Measurements from ENCODE around the gene ARL2BP. TPM values are rescaled to one million over a fixed set of nuclear protein-coding genes. Genes with fewer than 3 reads are reported as not detected.

ARL2BP gene
- total and polyA plus RNA-seq, 2 of the 13 experiments (the other 11 are each of a cell fraction or from before 2014, with no cell fraction given), result 64.3 to 67.6 TPM

- TF ChIP-seq, protein P1, sequence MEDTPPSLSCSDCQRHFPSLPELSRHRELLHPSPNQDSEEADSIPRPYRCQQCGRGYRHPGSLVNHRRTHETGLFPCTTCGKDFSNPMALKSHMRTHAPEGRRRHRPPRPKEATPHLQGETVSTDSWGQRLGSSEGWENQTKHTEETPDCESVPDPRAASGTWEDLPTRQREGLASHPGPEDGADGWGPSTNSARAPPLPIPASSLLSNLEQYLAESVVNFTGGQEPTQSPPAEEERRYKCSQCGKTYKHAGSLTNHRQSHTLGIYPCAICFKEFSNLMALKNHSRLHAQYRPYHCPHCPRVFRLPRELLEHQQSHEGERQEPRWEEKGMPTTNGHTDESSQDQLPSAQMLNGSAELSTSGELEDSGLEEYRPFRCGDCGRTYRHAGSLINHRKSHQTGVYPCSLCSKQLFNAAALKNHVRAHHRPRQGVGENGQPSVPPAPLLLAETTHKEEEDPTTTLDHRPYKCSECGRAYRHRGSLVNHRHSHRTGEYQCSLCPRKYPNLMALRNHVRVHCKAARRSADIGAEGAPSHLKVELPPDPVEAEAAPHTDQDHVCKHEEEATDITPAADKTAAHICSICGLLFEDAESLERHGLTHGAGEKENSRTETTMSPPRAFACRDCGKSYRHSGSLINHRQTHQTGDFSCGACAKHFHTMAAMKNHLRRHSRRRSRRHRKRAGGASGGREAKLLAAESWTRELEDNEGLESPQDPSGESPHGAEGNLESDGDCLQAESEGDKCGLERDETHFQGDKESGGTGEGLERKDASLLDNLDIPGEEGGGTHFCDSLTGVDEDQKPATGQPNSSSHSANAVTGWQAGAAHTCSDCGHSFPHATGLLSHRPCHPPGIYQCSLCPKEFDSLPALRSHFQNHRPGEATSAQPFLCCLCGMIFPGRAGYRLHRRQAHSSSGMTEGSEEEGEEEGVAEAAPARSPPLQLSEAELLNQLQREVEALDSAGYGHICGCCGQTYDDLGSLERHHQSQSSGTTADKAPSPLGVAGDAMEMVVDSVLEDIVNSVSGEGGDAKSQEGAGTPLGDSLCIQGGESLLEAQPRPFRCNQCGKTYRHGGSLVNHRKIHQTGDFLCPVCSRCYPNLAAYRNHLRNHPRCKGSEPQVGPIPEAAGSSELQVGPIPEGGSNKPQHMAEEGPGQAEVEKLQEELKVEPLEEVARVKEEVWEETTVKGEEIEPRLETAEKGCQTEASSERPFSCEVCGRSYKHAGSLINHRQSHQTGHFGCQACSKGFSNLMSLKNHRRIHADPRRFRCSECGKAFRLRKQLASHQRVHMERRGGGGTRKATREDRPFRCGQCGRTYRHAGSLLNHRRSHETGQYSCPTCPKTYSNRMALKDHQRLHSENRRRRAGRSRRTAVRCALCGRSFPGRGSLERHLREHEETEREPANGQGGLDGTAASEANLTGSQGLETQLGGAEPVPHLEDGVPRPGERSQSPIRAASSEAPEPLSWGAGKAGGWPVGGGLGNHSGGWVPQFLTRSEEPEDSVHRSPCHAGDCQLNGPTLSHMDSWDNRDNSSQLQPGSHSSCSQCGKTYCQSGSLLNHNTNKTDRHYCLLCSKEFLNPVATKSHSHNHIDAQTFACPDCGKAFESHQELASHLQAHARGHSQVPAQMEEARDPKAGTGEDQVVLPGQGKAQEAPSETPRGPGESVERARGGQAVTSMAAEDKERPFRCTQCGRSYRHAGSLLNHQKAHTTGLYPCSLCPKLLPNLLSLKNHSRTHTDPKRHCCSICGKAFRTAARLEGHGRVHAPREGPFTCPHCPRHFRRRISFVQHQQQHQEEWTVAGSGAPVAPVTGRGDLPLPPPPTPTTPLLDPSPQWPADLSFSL (CRISPR knock-in tag; IDR thresholded peaks at IDR 0.05), result peak; percentile 11; the same call in 1 of the 2 replicates
- TF ChIP-seq SAP130 (CRISPR knock-in tag; IDR thresholded peaks at IDR 0.05; ENCODE audit: low read depth), result peak; percentile 65
- no peak; the same call in 1 of the 2 replicates for TF ChIP-seq ARID2 (CRISPR knock-in tag; IDR thresholded peaks at IDR 0.05; ENCODE audit: borderline replicate concordance)
- no peak; the same call in none of the 2 replicates for TF ChIP-seq ZNF383 (CRISPR knock-in tag; IDR thresholded peaks at IDR 0.05; ENCODE audit: borderline replicate concordance)
- TF ChIP-seq TMF1 (CRISPR knock-in tag; IDR thresholded peaks at IDR 0.05; ENCODE audit: low read depth), result no peak
- peak; percentile 80 for TF ChIP-seq ELF1 (CRISPR knock-in tag; IDR thresholded peaks at IDR 0.05)
- TF ChIP-seq ZBTB21 (CRISPR knock-in tag; IDR thresholded peaks at IDR 0.05), result no peak
- no peak; the same call in 1 of the 2 replicates for TF ChIP-seq HBP1 (CRISPR knock-in tag; IDR thresholded peaks at IDR 0.05; ENCODE audit: low read depth)
- TF ChIP-seq ELF4 (CRISPR knock-in tag; IDR thresholded peaks at IDR 0.05; ENCODE audit: borderline replicate concordance), result peak; percentile 18; the same call in 1 of the 2 replicates
- TF ChIP-seq GLMP (CRISPR knock-in tag; IDR thresholded peaks at IDR 0.05; ENCODE audit: borderline replicate concordance), result peak; percentile 55; the same call in 1 of the 2 replicates
- TF ChIP-seq, protein P2, sequence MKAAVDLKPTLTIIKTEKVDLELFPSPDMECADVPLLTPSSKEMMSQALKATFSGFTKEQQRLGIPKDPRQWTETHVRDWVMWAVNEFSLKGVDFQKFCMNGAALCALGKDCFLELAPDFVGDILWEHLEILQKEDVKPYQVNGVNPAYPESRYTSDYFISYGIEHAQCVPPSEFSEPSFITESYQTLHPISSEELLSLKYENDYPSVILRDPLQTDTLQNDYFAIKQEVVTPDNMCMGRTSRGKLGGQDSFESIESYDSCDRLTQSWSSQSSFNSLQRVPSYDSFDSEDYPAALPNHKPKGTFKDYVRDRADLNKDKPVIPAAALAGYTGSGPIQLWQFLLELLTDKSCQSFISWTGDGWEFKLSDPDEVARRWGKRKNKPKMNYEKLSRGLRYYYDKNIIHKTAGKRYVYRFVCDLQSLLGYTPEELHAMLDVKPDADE (CRISPR knock-in tag; IDR thresholded peaks at IDR 0.05), result no peak; the same call in 1 of the 2 replicates
- TF ChIP-seq CTCF (CRISPR knock-in tag; IDR thresholded peaks at IDR 0.05), result peak; percentile 100
- TF ChIP-seq THAP11 (CRISPR knock-in tag; IDR thresholded peaks at IDR 0.05), result peak; percentile 85
- TF ChIP-seq, protein P3, sequence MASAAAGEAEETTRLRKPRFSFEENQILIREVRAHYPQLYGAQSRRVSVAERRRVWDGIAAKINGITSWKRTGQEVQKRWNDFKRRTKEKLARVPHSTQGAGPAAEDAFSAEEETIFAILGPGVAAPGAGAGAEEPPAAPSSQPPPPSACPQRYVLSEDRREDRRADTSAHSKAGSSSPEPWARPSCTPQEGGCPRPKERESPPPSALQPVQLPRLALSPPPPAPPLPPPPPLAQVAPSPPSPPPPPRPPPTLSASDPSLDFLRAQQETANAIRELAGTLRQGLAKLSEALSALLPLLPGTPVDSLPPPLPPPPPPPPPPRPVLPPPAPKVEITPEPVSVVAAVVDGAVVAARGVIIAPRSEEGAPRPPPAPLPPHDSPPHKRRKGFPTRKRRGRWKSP (CRISPR knock-in tag; IDR thresholded peaks at IDR 0.05), result peak; percentile 81; the same call in 1 of the 2 replicates
- no peak for TF ChIP-seq MED13 (CRISPR knock-in tag; IDR thresholded peaks at IDR 0.05)
Observed at GRCh38 chr16:57300387-57301125, 55.5 kb downstream of the ARL2BP start (continued).
